ENCODE measurements around the gene MICAL2.
A peak's percentile ranks its signal among the peaks of the same experiment; 100 is the strongest.

The MICAL2 gene

DNA sequence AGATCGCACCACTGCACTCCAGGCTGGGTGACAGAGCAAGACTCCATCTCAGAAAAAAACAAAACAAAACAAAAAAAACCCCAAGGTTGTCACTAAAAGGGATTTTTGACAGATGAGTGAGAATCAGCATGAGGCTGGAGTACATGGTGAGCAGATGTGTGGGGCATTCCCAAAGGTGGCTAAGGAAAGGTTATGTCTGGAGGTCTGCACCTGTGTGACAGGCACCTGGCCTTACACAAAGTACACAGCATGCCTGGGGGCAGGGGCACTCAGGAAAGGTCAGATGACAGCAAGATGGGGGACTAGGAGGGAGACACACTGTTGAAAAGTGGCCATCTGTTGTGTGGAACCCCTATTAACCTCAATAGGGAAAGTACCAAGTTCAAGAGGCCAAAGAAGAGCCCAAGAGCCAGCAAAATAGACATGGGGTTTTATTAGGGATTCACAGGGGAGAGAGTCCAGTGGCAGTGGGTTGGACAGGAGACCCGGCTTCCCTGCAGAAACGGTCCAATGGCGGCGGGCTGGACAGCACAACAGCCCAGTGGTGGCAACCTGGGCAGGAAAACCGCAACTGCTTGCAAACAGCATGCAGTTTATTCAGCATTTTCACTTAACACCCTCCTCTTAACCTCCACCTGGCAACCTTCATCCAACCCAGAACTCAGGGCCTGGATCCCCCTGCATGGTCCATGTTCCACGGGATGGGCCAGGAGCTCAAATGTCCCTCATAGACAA is 101.1 kb downstream of the MICAL2 start:
- DNase-seq (ENCODE audit: low spot score) = no peak

DNA sequence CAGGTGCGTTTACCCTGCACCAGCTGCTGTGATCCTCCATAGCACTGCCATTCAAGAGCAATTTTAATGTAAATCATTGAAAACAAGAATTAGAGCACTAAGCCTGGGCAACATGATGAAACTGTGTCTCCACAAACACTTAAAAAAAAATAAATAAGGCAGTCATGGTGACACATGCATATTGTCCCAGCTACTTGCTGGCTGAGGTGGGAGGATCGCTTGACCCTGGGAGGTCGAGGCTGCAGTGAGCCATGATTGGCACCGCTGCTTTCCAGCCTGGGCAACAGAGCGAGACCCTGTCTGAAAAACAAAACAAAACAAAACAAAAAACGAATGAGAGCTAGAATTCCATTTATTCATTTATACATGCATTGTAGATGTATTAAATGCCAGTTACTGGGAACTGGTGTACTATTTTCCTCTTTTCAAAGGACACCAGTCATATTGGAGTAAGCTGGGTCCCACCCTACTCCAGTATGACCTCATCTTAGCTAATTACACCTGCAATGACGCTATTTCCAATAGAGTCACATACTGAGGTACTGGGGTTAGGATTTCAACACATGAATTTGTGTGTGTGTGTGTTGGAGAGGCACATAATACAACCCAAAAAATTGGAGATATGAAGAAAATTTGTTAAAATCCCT is 101.9 kb downstream of the MICAL2 start:
- DNase-seq (ENCODE audit: low spot score) = no peak

DNA sequence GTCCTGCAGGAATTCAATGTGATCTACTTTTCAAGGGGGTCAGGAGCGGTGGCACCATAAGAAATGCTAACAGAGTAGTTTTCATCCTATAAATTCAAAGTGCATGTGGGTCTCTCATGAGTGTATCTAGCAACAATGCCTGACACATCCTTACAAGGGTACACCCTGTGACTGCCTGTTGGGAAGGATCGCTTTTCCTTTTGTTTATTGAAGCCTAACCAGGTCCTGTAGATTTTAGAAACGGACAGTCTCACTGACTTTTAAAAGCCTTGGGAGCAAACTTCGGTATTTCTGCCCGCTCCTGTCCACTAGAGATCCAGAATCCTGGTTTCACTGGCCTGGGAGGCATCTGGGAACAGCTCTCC is 102.4 kb downstream of the MICAL2 start:
- no peak for DNase-seq (ENCODE audit: low spot score)

DNA sequence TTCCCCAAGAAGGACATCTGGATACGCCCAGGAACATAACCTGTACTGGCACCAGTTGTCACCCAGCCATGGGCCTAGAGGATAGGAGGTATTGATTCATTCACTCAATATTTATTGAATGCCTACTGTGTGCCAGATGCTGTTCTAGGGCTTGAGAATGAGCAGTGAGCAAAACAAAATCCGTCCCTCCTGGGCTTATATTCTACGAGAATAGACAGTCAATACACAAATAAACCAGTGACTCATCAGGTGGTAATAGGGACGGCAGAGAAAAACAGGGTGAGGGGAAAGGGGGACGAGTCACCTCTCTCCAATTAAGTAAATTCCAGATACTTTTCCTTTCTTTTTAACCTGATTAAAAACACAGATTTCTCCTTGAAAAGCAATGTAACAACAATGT is 103.5 kb downstream of the MICAL2 start:
- DNase-seq (ENCODE audit: low spot score) = no peak

DNA sequence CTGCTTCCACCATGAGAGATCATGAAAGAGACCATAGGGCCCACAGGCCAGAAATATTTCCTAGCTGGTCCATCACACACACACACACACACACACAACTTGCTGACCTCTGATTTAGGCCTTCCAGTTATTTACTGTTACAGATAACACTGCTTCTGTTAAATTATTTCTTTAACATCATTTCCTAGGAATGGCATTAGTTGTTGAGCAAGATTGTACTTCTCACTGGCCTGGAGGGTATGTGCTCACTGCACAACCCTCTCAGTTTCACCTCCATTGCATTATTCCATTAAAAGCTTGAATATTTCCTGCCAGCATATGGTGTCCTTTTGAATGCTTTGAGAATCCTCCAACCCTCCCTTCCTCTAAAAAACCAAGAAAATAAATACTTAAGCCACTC is 104.4 kb downstream of the MICAL2 start:
- DNase-seq (ENCODE audit: low spot score) = no peak

DNA sequence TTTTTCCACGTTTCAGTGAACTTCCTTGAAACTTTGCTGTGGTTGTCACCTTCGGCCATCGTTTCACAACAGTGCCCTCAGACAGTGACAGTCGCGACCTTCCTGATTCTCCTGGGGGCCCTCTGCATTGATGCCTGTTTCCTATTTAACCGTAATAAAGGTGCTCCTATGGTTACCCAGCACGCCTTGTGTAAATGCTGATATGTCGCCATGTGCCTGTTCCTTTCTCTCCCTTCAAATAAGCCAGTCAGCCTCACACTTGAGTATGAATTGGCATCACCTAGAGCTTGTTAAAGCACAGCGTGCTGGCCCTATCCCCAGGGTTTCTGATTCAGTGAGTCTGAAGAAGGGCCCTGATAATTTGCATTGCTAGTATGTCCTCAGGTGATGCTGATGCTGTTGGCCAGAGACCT is 104.8 kb downstream of the MICAL2 start:
- DNase-seq (ENCODE audit: low spot score) = no peak

DNA sequence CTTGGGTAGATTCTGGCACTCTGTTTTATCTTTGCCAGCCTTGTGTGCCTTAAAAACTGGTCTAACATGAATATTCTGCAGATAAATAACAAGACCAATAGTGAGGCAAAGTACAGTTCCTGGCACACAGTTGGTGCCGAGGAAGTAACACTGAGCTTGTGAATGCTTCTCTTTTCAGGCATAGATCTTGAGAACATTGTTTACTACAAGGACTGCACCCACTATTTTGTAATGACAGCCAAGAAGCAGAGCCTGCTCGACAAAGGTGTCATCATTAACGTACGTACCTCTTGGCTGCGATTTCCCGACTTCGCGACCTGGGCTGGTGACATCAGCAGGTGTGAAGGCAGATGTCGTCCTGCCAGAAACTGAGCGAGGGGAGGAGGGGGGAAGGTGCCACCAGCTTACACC is 105.7 kb downstream of the MICAL2 start:
- peak; percentile 38 for DNase-seq (ENCODE audit: low spot score)

DNA sequence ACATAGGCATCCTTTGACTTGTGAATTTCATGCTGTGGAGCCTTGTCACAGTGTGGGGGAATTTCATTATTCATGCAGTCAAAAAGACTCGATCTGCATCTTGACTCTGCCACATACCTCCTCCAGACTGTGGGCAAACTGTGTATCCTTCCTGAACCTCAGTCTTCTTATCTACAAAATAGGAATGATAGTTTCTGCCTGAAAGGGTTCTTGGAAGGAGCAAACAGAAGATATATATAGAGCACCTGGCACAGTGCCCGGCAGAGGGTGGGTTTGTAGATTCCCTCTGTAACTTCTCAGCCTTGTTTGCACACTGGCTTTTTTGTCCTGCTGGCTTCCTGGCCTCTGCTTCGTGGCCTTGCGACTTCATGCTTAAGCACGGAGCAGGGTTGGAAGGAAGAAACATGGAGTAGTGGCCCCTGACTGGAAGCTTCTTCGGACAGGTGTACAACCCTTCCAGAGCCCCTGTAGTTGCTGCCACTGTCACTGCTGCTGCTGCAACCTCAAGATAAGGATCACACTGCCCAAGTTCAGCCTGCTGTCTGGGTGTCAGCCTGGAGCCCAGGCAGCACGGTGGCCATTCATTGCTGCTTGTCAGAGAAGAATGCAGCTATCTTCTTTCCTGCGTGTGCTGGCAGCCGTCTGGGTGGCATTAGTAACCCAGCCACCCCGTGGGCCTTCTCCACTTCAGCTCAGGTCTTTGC is 106.4 kb downstream of the MICAL2 start:
- DNase-seq (ENCODE audit: low spot score) = peak; percentile 61

DNA sequence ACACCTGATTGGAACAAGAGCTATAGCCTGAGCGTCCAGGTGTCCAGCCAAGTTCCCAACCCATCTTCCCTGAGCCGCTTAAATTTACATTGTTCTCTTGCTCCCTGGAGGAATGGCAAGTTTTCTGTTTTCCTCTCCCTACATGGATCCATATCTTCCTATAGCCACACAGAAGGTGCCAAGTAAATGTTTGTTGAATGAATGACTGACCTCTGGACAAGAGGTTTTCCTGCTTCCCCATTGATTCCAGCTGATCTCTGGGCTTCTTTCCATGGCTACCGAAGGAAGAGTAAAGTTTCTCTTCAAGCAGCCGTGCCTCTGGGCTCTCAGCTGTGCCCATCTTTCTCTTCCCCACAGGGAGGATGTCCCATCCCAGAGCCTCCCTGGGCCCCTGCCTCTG is 107.5 kb downstream of the MICAL2 start:
- DNase-seq (ENCODE audit: low spot score) = no peak

DNA sequence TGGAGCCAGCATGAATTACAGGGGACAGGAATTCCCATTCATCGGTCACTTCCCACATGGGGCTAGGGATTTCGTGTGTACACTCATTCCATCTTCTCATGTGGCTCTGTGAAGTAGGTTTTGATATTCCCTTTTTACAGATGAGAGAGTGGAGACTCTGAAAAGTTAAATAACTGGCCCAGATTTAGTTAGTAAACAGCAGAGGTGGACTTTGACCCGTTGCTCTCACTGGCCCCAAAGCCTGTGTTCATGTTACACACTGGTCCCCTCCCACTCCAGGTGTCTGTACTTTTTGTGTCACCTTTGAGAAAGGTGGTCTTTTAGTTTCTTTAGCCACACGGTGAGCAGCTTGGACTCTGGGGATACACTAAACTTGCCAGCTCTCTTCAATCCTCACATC is 108.5 kb downstream of the MICAL2 start:
- no peak for DNase-seq (ENCODE audit: low spot score)

DNA sequence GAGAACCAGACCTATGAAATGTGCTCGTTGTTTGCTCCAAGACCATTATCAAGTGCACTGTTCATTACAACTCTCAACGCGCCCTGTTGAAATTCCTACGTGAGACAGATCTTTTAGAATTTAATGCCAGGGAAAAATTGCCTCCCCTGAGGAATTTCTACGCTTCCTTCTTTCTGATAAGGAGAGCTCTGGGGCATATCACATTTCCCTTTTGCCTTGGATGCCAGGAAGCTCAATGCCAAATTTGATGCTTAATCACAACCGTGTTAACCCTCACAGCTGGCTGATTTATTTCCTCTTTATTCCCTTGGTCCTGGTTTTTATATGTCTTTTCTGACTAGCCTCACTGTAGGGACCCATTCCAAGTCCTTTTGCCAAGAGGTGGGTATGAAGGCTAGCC is 109.4 kb downstream of the MICAL2 start:
- no peak for DNase-seq (ENCODE audit: low spot score)

DNA sequence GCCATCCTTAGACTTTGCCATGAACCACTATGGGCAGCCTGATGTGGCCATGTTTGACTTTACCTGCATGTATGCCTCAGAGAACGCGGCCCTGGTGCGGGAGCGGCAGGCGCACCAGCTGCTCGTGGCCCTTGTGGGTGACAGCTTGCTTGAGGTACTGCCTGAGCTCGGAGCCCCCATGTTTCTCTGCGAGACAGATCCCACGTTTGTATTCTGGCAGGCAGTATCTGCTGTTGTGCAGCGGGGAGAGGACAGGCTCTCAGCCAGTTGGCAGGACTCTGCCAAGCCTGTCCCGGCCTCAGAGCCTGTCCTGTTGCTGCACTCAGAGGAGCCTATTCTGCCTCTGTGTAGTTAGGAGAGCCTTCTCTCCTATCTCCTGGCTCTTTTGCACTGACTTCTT is 109.9 kb downstream of the MICAL2 start:
- DNase-seq (ENCODE audit: low spot score) = no peak

DNA sequence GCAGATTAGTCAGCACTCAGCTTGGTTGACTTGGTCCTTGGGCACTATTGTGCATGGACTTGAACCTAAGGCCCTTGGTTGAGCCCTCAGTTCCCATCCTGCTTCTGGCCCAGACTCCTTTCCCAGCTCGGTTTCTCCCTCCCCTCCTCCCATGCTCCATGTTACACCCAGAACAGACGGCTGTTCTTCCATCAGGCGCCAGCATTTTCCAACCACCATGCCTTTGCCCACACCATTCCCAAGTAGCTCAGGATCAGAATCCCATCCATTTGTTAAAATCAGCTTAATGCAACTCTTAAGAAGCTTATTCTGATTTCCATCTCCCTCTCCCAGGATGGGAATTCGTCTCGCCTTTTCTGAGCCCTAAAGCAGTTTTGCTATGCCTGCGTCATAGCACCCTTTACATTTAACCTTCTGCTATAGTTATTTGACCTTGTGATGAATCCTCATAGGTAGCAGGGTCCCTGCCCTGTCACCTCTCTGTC is 110.7 kb downstream of the MICAL2 start:
- DNase-seq (ENCODE audit: low spot score) = no peak

DNA sequence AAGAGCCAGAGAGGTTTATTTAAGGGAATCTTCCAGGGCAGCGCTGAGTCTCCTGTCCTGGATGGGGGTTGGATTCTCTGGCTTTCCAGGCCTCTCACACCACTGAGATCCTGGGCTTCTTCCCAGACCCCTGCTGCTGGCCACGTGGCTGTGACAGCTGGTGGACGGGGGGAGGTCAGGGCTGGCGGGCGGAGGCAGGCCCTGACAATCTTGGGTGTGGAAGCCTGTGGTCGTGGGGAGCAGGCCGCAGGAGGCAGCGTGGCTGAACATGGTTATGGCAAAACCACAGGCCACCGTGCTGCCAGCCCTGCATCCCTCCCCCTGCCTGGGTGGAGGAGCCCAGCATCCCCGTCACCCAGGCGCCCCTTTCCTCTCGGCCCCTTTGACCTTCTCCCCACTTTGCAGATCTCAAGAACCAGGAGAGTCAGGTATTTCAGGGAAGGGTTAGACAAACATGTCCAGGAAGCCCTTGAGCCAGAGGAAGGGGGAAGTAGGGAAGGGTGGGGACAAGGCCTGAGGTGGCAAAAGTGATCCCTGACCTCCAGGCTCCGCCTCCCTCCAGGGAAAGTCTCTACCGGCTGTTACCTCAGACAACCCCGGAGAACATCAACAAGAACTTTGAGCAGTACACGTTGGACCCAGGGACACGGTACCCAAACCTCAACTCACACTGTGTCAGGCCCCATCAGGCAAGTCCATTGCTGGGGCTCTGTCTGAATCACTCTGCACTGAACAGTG is 111.8 kb downstream of the MICAL2 start:
- no peak for DNase-seq (ENCODE audit: low spot score)

DNA sequence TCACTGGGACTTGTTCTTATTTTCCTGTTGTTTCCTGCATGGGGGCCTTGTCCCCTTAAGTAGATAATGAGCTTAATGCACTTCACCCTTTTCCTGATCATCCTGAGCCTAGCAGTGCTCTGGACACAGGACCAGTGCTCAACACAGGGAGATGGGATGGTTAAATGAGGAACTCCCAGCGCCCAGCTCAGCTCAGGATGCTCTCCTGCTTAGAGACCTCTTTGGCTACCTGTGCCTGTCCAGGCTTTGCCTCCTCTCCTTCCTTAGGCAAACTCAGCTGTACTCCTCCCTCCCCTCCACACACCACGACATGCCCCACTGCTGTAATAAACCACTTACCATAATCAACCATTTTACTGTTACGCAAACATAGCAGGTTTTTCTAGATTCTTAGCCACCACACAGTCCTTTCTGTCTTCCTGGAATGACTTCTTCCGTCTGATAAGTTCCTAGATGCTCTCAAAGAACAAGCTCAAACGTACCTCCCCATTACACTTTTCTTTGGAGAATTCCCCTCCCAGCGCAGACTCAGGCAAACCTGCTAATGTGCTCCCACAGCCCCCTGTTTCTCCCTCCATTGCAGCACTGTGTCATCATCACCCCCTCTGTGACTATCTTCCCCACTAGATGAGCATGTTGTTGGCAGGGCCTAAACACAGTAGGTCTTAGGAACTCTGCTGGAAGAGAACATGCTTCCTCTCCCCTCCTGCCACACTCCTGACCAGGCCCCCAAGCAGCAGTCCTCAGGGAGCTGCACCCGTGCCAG is 113.6 kb downstream of the MICAL2 start:
- no peak for DNase-seq (ENCODE audit: low spot score)

DNA sequence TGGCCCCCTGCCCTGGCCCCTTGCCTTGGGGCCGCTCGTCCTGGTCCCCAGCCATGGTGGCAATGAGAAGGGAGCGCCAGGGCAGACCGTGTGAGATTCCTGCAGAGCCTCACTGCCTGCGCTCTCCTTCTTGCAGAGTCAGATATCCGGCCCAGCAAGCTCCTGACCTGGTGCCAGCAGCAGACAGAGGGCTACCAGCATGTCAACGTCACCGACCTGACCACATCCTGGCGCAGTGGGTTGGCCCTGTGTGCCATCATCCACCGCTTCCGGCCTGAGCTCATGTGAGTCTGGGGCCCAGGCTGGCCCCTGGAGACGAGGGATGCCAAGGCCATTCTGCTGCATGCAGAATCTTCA is 114.1 kb downstream of the MICAL2 start:
- no peak for DNase-seq (ENCODE audit: low spot score)

DNA sequence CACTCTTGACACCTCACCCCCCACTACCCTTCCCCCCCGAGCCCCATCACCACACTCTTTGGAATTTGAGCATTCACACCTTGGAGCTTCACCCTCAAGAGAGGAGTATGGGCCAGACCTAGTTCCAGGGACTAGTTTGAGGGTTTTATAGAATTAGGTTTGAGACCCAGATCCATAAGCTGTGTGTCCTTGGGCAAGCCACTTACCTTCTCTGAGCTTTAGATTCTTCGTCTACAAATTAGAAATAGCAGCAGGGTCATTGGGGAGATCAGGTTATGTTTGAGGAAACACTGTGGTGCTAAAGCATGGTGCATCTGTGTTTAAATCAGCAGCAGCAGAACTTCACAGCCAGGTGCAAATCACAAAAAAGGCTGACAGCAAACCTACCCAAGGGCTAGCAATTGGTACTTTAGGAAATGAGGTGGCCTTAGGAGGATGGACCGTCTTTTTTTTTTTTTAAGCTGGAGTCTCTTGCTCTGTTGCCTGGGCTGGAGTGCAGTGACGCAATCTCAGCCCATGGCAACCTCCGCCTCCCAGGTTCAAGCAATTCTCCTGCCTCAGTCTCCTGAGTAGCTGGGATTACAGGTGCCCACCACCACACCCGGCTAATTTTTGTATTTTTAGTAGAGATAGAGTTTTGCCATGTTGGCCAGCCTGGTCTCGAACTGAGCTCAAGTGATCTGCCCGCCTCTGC is 114.8 kb downstream of the MICAL2 start:
- no peak for DNase-seq (ENCODE audit: low spot score)

DNA sequence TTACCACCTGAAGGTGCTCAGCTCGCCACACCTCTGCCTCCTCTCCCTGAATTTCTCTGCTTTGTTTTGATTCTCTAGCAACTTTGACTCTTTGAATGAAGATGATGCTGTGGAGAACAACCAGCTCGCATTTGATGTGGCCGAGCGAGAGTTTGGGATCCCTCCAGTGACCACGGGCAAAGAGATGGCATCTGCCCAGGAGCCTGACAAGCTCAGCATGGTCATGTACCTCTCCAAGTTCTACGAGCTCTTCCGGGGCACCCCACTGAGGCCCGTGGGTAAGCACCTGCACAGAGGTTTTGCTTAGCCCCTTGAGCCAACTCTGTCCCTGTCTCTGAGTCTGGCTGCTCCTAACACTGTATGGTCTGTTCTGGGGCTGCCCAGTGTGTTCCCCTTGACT is 115.7 kb downstream of the MICAL2 start:
- no peak for DNase-seq (ENCODE audit: low spot score)

DNA sequence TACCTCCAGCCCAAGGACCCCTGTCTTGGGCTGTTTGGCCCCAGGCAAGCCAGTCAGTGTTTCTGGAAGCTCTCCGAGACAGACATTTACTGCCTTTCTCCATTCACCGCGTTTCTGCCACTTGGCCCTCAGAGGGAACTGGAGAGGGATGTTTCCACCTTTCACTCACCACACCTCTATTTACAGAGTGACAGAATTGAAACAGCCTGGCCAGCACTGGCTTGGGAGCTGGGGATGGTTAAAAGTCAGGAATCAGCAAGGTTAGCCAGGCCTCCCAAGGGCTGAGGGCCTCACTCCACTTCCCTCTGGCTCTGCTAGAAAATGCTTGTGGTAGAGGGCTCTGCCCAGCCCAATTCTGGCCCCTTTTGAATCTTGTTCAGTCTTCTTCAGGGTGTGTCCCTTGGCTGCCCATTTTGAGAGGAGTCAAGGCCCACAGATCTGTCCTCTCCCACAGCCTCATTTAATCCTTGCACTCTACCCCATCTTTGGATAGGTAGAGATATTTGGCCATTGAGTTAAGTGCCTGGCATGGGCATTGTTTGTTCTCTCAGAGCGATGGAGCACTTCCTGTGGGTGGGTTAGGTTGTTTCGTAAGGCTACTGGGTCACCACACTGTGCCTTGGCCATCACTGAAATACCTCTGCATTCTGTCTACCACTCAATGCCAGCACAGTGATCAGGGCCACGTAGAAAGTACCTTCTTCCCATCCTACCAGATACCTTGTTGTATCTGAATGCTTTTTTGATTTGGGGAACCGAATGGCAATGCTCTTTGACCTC is 119.2 kb downstream of the MICAL2 start:
- no peak for DNase-seq (ENCODE audit: low spot score)

DNA sequence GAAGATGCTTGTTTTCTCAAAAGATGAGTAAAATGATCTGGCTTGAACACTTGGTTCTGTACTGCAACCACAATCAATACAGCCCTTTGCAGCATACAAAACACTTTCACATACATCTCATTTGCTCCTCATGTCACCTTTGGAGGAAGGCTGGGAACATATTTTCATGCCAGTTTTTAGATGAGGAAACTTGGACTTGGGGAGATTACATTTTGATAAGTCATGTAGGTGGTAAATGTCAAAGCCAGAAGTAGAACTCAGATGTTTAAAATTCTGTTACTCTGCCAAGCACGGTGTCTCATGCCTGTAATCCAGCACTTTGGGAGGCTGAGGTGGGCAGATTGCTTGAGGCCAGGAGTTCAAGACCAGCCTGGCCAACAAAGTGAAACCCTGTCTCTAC is 121.8 kb downstream of the MICAL2 start:
- DNase-seq (ENCODE audit: low spot score) = no peak
